Measurements from ENCODE around the gene CALN1. TPM values are rescaled to one million over a fixed set of nuclear protein-coding genes. Genes with fewer than 3 reads are reported as not detected.

The CALN1 gene
- polyA plus RNA-seq, 4 donors = 0.46 to 0.90 (median 0.55) TPM

DNA sequence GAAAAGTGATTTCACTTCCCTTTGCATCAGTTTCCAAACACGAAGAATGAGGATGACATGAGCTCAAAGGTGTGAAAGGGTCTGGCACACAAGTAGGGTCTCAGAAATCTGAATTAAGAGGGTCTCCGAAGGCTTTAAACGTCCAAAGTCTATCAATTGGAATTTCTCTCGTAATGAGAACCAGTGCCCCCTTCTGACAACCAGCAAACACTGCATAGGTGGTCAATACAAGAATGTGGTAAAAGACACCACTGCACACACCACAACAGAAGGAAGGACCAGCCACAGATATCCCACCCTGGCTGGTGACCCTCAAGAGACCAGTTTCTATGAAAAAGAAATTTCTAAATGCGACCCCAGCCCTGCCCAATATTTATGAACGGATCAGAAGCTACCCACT, 78.1 kb downstream of the CALN1 start:
- no peak for DNase-seq (ENCODE audit: low read depth in 4 of 4, low spot score in 3 of 4)

DNA sequence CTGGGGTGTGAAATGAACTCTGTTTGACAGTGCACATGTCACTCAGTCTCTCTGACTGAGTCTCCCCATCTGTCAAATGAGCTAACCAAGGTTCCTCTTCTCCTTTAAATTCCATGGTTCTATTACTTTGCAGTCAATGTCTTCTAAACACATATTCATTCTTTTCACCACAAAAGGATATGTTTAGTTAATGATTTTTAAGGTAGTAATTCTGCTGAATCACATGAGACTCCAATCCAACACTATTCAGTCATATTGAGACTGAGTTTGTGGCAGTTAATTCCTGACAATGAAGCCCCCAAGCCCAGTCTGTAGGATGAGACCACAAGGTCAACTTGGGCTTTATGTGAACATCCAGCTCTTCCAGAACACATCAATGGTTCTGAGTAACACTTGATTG, 85.3 kb downstream of the CALN1 start:
- DNase-seq (ENCODE audit: low read depth in 4 of 4, low spot score in 3 of 4) = no peak

- no peak for DNase-seq (ENCODE audit: low read depth in 4 of 4, low spot score in 3 of 4)
Measured at GRCh38 chr7:72326365-72326764, 85.8 kb downstream of the CALN1 start.

GRCh38 chr7:72325561-72325960, 86.6 kb downstream of the CALN1 start:
- DNase-seq (ENCODE audit: low read depth in 4 of 4, low spot score in 3 of 4) = no peak

GRCh38 chr7:72321637-72322036, 90.5 kb downstream of the CALN1 start:
- DNase-seq (ENCODE audit: low read depth in 4 of 4, low spot score in 3 of 4) = no peak

- no peak for DNase-seq (ENCODE audit: low read depth in 4 of 4, low spot score in 3 of 4)
Measured at GRCh38 chr7:72321081-72321480, 91.1 kb downstream of the CALN1 start.

- DNase-seq (ENCODE audit: low read depth in 4 of 4, low spot score in 3 of 4) = no peak
Measured at GRCh38 chr7:72317341-72317740, 94.8 kb downstream of the CALN1 start.

- DNase-seq (ENCODE audit: low read depth in 4 of 4, low spot score in 3 of 4) = no peak
Measured at GRCh38 chr7:72316148-72316547, 96.0 kb downstream of the CALN1 start.

DNA sequence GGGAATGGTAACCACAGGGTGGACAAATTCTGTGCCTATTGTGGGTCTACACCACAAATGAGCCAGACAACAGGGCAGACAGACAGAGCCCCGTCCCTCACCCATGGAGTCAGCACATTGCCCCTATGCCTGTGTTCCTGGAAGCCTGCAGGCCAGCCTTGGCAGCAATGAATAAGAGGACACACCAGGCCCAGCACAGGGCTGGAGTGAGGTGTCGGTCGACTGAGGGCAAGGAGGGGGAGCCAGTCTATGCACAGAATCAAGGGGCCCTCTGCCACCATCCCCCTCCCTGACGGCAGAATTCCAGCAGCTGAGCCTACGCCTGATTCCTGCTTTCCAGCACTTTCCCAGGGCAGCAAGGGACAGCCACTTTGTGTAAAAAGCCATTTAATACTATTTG, 98.2 kb downstream of the CALN1 start:
- DNase-seq (ENCODE audit: low read depth in 4 of 4, low spot score in 3 of 4) = no peak

DNA sequence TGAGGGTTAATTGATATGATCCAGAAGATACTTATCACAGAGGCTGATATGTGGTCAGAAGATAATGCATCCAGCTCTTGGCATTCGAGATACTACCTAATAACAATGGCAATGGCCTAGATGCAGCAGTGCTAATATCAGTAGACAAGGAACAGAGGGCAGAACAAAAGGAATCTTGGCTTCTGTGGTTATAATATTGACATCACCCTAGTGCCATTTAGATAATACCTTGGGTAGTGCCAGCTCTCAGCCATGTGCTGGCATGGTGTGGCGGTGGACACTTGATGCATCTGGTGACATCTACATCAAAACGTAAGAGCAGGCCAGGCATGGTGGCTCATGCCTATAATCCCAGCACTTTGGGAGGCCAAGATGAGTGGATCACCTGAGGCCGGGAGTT, 101.8 kb downstream of the CALN1 start:
- DNase-seq (ENCODE audit: low read depth in 4 of 4, low spot score in 3 of 4) = no peak

DNA sequence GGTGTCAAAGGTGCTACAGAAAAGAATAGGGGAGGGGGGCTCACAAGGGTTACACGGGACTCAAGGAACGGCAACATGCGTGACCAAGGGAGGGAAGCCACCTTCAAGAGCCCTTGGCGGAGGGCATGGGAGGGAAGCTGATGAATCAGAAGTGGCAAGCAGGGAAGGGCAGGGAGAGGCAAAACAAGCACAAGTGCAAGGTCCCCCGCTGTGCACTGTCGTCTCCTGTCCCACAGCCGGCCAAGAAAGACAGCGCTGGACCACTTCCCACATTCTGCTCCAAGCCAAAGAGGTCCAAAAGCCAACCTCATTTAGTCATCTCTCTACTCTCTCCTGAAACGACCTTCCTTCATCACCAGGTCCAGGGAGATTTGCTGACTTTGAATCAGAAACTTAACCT, 102.7 kb downstream of the CALN1 start:
- no peak for DNase-seq (ENCODE audit: low read depth in 4 of 4, low spot score in 3 of 4)

DNA sequence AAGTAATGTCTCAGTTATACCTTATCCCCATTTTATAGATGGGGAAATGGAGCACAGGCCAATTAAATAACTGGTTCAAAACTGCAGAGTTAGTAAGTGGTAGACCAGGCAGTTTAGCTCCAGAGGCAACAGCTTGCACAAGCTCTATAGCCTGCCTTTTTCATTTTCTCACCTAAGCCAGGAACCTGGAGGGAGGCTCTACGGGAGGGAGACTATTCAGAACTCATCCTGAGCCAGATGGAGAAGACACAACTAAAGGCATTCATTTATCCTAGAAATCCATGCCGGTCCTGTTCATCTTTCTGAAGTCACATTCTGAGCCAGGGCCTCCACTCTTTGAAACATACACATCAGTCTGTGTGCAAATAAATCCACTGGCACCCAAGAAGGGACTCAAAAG, 103.2 kb downstream of the CALN1 start:
- no peak for DNase-seq (ENCODE audit: low read depth in 4 of 4, low spot score in 3 of 4)

- DNase-seq (ENCODE audit: low read depth in 4 of 4, low spot score in 3 of 4) = no peak
Measured at GRCh38 chr7:72307566-72307965, 104.6 kb downstream of the CALN1 start.

GRCh38 chr7:72298912-72299311, 113.2 kb downstream of the CALN1 start:
- no peak for DNase-seq (ENCODE audit: low read depth in 4 of 4, low spot score in 3 of 4)

- no peak for DNase-seq (ENCODE audit: low read depth in 4 of 4, low spot score in 3 of 4)
Measured at GRCh38 chr7:72298091-72298490, 114.0 kb downstream of the CALN1 start.

DNA sequence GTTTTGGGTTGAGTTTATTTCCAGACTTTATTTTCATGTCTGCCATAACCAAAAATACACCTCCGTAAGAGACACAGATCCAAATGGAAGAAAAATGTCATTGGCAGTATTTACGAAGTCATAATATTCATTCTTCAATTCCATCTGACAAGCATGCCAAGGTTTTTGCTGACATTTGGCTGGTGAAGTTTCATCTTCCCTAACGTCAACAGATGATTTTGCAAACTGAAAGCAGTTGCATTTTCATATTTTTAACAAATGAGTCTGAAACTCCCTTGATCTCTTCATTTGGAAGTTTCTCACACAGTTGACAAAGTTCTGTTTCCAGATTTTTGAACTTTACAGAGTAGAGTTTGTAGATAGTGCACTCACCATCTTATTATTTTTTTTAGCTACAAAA, 114.5 kb downstream of the CALN1 start:
- no peak for DNase-seq (ENCODE audit: low read depth in 4 of 4, low spot score in 3 of 4)

DNA sequence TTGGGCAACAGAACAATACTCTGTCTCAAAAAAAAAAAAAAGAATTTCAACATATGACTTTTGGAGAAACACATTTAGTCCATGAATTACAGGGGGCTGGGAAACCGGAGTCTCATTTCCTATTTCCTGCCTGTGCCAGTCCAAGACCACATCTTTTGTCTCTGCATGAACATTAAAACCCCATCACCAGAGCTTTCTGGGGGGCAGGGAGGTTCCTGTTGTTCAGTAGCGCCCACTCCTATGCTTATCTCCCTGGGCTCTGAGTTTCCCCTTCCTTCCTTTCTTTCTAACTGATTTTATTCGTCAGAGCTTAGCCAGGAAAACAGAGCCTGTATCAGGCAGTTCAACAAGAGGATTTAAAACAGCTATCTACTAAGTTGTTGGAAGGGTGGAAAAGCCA, 119.3 kb downstream of the CALN1 start:
- DNase-seq (ENCODE audit: low read depth in 4 of 4, low spot score in 3 of 4) = no peak

DNA sequence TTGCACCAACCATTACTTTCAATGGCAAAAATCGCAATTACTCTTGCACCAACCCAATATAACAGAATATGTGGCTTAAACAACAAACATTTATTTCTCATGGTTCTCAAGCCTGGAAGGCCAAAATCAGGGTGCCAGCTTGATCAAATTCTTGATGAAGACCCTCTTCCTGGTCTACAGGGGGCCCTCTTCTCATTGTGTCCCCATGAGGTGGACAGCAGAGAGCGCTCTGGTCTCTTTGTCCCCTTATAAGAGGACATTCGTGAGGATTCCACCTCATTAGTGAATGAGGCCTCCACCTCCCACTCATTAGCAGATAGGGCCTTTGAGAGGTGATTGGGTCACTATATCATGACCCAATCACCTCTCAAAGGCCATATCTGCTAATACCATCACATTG, 120.0 kb downstream of the CALN1 start:
- no peak for DNase-seq (ENCODE audit: low read depth in 4 of 4, low spot score in 3 of 4)

DNA sequence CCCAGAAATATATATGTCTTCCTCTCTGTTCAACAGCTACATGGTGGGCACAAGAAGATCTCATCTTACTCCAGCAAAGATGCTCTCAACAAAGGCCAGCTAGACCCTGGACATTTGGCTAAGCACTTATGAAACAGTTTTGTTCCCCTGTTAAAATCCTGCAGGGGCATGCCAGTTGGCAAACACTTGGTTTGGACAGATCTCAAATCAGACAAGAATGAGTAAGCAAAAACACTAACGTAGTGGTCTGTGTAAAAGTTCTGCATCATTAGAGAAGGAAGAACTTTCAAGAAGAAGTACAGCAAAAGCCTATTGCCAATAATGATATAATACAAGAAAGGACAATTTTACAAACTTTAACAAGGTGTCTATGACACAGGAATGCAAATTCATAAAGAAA, 125.6 kb downstream of the CALN1 start:
- DNase-seq (ENCODE audit: low read depth in 4 of 4, low spot score in 3 of 4) = no peak

GRCh38 chr7:72283309-72283708, 128.8 kb downstream of the CALN1 start:
- DNase-seq (ENCODE audit: low read depth in 4 of 4, low spot score in 3 of 4) = no peak

DNA sequence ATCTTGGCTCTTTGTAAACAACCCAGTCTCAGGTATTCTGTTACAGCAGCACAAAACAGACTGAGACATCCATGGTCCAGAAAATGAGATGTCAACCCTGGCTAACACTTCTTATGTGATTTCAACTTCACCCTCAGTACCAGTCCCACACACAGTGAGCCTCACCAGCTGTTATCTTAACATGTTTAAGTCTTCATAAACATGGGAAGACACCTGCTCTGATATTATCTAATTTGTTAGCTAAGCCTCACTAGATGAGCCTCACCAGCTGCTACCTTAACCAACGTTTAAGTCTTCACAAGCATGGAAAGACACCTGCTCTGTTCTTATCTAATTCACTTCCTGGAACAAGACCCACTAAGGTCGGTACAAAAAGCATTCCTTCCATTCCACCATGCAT, 130.8 kb downstream of the CALN1 start:
- no peak for DNase-seq (ENCODE audit: low read depth in 4 of 4, low spot score in 3 of 4)

GRCh38 chr7:72279203-72279602, 132.9 kb downstream of the CALN1 start:
- DNase-seq (ENCODE audit: low read depth in 4 of 4, low spot score in 3 of 4) = no peak

DNA sequence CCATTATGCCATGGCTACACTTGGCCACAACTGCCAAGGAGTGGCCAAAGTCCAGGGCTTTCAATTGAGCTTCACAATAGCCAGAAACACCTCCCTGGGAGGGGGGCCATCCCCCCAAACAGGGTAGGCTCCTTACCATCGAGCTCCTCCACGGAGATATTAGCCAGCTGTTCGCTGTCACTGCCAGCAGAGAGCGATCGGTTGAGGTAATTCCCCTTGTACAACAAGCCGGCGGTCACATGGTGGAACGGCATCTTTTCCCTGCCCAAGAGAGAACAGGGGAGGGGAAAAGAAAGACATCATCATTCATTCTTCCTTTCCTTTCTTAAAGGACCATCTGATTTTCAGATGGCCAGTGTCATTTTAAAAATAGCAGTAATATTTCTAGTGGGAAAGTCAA, 133.6 kb downstream of the CALN1 start:
- no peak for DNase-seq (ENCODE audit: low read depth in 4 of 4, low spot score in 3 of 4)
